Measurements from ENCODE around the gene TSPEAR.

TSPEAR gene

GRCh38 chr21:44654576-44655175 is 56.7 kb downstream of the TSPEAR start, which contains the start of gene KRTAP12-4:
TSS of gene KRTAP12-4 (minus strand) at chr21:44654659. CDS start at chr21:44654614, 45 bp downstream.
- TF ChIP-seq TSHZ2 (CRISPR knock-in tag; IDR thresholded peaks at IDR 0.05) (no peak), ISL1 (CRISPR knock-in tag; IDR thresholded peaks at IDR 0.05) (no peak), CREB5 (CRISPR knock-in tag; IDR thresholded peaks at IDR 0.05; ENCODE audit: low read depth) (no peak), BACH2 (CRISPR knock-in tag; IDR thresholded peaks at IDR 0.05; ENCODE audit: borderline replicate concordance) (no peak), ZFP30 (CRISPR knock-in tag; IDR thresholded peaks at IDR 0.05) (no peak), CSDC2 (CRISPR knock-in tag; IDR thresholded peaks at IDR 0.05) (no peak), CSRNP3 (CRISPR knock-in tag; IDR thresholded peaks at IDR 0.05) (no peak), ZNF8 (CRISPR knock-in tag; IDR thresholded peaks at IDR 0.05) (no peak), RARB (CRISPR knock-in tag; IDR thresholded peaks at IDR 0.05) (no peak), POU6F1 (CRISPR knock-in tag; IDR thresholded peaks at IDR 0.05; ENCODE audit: borderline replicate concordance, low read depth) (no peak), PPARA (CRISPR knock-in tag; IDR thresholded peaks at IDR 0.05; ENCODE audit: borderline replicate concordance) (no peak), ARNTL (CRISPR knock-in tag; IDR thresholded peaks at IDR 0.05; ENCODE audit: borderline replicate concordance, low read depth) (no peak), TOX (CRISPR knock-in tag; IDR thresholded peaks at IDR 0.05; ENCODE audit: borderline replicate concordance) (no peak), SNAI2 (CRISPR knock-in tag; IDR thresholded peaks at IDR 0.05) (no peak), ZNF565 (CRISPR knock-in tag; conservative IDR thresholded peaks at IDR 0.05; ENCODE audit: low read depth) (no peak), PATZ1 (CRISPR knock-in tag; IDR thresholded peaks at IDR 0.05; ENCODE audit: borderline replicate concordance) (no peak), ZNF70 (CRISPR knock-in tag; IDR thresholded peaks at IDR 0.05) (no peak), ZFP3 (CRISPR knock-in tag; IDR thresholded peaks at IDR 0.05) (no peak), OSR1 (CRISPR knock-in tag; IDR thresholded peaks at IDR 0.05) (no peak)
- ATAC-seq: no peak

- ATAC-seq: no peak
- no peak for TF ChIP-seq OSR1 (CRISPR knock-in tag; IDR thresholded peaks at IDR 0.05)
- no peak for TF ChIP-seq TCF4 (CRISPR knock-in tag; IDR thresholded peaks at IDR 0.05; ENCODE audit: borderline replicate concordance)
- TF ChIP-seq BACH2 (CRISPR knock-in tag; IDR thresholded peaks at IDR 0.05; ENCODE audit: borderline replicate concordance): no peak
- no peak for TF ChIP-seq CSRNP3 (CRISPR knock-in tag; IDR thresholded peaks at IDR 0.05)
- TF ChIP-seq ZFP3 (CRISPR knock-in tag; IDR thresholded peaks at IDR 0.05): no peak
- TF ChIP-seq TSHZ2 (CRISPR knock-in tag; IDR thresholded peaks at IDR 0.05): no peak
- TF ChIP-seq POU6F1 (CRISPR knock-in tag; IDR thresholded peaks at IDR 0.05; ENCODE audit: borderline replicate concordance, low read depth): no peak
- TF ChIP-seq ESRRG (CRISPR knock-in tag; IDR thresholded peaks at IDR 0.05): no peak
- no peak for TF ChIP-seq PPARA (CRISPR knock-in tag; IDR thresholded peaks at IDR 0.05; ENCODE audit: borderline replicate concordance)
- no peak for TF ChIP-seq ZNF8 (CRISPR knock-in tag; IDR thresholded peaks at IDR 0.05)
- no peak for TF ChIP-seq ZC3H10 (CRISPR knock-in tag; IDR thresholded peaks at IDR 0.05)
These were observed 57.5 kb downstream of the TSPEAR start for GRCh38 chr21:44653656-44654575.

Data from SK-N-SH treated with all-trans-retinoic acid at 6 μM for 48 hours (cell line).